Activated T-cell treated with anti-CD3 and anti-CD28 coated beads, Interleukin-2, amount 50 U/mL, for 48 hours (primary cell): Measurements from ENCODE around the gene C19orf25.

Source experiments
- DNase-seq, 2 experiments: peaks; one replicate each; pipeline ENCODE4 v3.0.0-alpha.2; 2020

The C19orf25 gene

DNA sequence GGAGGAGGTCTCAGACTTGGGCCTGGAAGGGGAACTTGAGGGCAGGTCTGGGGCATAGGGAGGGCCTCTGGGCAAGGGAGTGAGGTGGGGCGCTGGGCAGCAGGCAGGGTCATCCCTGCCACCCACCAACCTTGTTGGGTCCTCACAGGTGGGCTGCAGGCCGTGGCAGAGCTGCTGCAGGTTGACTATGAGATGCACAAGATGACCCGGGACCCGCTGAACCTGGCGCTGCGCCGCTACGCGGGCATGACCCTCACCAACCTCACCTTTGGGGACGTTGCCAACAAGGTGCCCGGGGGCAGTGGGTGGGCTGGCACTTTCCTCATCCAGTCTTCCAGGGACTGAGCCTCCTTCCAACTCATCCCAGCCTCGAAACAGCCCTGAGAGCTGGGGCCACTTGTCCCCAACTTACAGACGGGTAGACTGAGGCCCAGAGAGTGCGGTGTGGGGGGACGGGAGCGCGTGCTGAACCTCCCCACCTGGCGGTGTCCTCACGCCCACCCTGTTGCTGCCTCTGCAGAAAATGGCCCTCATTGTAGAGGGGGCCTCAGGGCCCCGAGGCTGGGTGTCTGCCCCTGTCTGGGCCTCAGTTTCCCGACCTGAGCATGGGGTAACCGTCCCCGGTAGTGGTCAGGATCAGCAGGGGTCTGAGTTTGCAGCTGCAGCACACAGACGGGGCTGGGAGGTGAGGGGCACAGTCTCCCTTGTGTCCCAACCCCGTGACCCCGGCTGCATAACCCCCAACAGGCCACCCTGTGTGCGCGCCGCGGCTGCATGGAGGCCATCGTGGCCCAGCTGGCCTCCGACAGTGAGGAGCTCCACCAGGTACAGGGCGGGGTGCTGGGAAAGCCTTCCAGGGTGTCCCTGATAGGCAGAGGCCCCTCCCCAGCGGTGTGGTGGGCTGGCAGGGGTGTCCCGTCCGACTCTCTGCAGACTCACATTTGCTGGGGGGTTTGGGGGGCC lies 18.7 kb downstream of the C19orf25 start:
- peak in 1 of 2 experiments; percentile 14 for DNase-seq

DNA sequence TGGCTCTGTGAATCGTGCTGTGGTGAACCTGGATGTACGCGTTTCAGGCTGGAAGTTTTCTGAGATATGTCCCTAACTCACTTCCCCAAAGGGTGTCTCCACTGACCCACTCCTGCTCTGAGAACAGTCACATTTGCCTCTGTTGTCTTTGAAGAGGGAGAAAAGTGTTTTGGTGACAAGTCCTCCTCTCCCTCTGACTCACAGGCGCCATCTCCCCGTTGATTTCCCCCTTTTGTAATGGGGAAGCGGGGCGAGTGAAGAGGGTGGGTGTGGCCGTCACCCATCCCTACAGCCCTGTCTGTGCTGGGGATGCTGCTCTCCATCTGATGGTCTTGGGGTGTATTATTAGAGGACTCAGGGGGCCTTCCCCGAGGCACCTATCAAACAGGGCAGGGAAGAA lies 19.5 kb downstream of the C19orf25 start:
- no peak for DNase-seq

DNA sequence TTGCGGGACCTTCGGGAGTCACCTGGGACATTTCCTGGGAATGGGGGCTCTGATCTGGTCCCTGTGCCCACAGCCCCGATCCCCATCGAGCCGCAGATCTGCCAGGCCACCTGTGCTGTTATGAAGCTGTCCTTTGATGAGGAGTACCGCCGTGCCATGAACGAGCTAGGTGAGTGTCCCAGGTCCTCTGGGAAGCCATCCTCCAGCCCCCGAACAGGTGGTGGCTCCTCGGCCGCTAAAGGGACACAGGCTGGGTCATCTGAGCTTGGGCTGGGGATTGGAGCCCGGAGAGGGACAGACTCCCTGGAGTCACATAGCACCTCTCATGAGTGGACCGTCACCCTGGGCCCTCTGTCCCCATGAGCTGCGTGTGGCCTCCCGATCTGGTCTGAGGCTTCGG lies 21.1 kb downstream of the C19orf25 start:
- no peak for DNase-seq

DNA sequence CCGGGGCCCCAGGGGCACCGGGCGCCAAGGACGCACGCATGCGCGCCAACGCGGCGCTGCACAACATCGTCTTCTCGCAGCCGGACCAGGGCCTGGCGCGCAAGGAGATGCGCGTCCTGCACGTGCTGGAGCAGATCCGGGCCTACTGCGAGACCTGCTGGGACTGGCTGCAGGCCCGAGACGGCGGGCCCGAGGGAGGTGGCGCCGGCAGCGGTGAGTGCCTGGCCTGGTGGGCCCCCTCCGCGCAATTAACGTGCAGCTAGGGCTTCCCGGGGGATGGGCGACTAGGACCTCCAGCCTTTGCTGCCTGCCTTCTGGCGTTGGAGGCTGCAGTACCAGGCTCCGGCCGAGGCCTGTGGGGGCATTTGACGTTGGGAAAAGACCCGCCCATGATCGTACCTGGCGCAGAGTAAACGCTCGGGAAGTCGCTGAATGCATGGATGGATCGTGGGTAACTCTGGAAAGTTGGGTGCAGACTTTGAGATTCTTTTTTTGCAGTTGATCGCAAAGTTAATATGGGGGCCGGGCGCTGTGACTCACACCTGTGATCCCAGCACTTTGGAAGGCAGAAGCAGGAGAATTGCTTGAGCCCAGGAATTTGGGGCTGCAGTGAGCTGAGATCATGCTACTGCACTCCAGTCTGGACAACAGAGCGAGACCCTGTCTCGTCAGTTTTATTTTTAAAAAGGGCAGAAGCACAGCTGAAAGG lies 21.8 kb downstream of the C19orf25 start:
- no peak for DNase-seq

DNA sequence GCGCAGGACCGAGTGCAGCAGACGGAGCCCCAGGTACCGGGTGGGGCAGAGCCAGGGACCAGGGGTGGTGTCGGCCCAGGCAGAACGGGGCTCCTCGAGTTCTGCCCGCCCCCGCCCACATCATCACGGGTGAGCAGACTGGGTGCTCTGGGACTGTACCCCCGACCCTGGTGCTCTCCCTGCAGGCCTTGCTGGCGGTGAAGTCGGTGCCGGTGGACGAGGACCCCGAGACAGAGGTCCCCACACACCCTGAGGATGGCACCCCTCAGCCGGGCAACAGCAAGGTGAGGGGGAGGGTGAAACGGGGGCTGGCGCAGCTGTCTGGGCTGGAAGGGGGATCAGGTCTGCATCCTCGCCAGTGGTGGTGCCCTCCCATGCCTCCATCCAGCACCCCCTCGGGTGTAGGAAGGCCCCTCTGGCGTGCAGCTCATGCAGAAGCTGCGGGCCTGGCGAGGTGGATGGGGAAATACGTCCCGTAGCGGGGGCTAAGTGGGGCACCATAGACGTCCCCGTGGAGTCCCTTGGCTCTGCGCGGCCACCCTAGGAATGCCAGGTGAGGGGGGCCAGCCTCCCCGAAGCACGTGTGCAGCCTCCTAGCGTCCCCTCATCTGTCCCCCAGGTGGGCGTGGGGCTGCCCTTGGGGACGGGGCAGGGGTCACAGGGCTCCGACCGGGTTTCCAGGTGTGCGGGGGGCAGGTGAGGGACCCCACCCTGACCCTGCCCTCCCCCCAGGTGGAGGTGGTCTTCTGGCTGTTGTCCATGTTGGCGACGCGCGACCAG lies 22.7 kb downstream of the C19orf25 start:
- DNase-seq = no peak

DNA sequence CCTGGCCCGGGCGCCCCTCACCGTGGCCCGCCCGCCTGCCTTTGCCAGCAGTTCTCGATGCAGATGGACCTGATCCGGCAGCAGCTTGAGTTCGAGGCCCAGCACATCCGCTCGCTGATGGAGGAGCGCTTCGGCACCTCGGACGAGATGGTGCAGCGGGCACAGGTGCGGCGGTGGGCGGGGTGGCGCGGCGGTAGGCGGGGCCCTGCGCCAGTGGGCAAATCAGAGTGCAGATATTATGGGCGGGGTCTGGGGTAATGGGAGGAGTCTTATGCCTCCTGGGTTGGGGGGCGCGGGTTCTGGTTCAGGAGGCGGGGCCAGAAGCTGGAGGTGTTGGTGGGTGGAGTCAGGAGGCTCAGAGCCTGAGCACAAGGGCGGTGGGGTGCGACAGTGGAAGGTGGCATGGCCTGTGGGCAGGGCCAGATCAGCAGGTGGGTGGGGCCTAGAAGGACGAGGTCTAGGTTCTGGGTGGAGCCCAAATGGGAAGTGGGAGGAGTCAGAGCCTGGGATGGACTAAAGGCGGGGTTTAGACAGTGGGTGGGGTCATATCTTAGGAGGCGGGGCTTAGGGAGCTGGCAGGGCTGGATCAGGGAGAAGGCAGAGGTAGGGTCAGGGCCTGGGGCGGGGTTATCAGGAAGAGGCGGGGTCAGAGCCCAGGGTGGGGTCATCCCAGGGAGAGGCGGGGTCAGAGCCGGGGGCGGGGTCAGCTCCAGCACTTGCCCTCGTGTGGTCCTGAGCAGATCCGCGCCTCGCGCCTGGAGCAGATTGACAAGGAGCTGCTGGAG lies 23.5 kb downstream of the C19orf25 start:
- peak; percentile 83 to 85 for DNase-seq

DNA sequence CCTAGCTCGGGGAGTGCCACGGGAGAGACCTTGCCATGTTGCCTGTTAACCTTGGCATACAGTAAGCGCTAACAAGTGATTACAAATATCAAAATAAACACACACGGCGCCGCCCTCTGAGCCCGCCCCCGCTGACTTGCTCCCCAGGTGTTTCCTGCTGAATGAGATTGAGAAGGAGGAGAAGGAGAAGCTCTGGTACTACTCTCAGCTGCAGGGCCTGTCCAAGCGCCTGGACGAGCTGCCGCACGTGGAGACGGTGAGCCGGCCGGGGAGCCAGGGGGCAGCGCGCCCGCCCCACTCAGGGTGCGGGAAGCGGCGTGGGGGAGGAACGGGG lies 24.0 kb downstream of the C19orf25 start:
- DNase-seq = no peak

DNA sequence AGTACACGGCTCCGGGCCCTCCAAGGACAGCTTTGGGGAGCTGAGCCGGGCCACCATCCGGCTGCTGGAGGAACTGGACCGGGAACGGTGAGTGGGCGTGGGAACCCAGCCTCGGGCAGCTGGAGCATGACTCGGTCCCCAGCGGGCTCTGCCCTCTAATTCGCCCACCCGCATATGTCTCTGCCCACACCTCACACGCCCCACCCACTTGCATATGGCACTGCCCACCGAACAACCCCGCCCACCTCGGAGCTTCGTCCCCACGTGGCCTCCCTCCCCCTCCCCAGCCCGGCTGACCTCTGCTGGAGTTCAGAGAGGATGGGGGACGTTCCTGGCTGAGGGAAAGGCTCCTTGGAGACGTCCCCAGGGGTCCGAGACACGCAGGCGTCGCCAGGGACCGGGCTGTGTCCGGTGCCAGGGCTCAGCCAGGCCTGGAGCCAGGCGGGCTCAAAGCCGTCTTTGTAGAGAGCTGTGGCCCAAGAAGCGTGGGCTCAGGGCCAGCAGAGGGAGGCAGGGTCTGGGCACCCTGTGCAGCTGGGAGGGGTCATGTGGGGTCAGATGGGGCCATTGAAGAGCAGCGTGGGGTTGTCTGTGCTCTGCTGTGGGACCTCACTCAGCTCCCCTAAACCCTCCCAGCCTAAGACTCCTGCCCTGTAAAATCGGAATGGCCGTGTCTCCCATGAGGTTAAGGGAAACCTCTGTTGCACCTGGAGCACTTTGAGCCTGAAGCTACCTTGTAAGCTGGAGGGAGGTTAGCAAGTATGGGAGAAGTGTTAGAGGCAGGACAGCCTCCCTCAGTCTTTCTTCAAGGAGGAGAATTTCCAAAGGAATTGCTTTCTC lies 25.3 kb downstream of the C19orf25 start:
- DNase-seq = no peak

DNA sequence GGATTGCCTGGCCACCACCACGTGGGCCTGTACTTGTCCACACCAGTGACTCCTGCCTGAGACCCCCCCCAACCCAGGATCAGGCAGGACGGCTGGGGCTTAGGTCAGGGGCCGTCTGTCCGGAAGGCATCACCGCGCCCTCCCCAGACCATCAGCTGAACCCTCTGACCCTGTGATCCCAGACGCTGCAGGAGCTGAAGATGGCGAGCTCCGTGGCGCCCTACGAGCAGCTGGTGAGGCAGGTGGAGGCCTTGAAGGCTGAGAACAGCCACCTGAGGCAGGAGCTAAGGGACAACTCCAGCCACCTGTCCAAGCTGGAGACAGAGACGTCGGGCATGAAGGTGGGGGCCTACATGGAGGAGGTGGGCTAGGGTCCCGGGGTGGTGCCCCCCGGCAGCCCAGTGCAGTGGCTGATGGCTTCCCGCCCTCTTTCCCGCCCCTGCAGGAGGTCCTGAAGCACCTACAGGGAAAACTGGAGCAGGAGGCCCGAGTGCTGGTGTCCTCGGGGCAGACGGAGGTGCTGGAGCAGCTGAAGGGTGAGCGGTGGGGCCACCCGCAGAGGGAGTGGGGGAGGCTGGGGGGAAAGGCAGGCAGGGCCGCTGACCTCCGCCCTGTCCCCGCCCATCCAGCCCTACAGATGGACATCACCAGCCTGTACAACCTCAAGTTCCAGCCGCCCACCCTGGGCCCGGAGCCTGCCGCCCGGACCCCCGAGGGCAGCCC lies 26.1 kb downstream of the C19orf25 start:
- DNase-seq = no peak

DNA sequence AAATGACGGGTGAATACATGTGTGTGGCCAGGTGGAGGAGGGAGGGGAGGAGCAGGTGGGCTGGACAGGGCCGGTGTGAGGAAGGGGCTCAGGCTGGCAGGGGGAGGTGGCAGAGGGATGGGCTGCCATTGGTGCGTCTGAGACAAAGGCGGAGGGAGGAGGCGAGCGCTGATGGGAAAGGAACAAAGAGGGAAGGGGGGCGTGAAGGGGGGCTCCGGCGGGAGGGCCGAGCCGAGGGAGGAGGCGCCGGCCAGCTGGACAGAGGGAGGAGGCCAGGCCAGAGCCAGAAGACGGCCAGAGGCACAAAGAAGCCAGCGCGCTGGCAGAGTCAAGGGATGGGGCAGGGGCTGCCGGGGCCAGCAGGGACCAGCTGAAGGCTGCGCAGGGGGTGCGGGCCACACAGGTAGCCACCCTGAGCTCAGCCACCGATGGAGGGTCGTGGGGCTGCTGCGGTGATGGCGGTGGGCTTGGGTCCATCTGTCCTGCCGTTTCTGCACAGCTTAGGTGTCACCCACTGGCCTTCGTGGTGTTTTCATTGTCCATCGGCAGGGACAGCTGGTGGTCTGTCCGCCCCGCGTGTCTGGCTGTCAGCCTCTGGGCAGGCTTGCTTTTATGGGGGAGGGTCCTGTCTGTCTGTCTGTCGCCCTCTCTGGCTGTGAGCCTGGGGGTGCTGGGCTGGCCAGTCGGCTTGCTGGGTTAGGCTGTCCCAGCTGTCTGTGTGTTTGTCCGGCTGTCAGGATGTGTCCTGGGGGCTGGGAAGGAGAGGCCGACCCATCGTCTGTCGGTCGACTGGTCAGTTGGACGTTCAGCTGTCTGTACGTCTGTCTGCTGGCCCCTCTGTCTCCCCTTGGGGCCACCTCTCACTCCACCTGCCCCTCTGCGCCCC lies 26.9 kb downstream of the C19orf25 start:
- no peak for DNase-seq

DNA sequence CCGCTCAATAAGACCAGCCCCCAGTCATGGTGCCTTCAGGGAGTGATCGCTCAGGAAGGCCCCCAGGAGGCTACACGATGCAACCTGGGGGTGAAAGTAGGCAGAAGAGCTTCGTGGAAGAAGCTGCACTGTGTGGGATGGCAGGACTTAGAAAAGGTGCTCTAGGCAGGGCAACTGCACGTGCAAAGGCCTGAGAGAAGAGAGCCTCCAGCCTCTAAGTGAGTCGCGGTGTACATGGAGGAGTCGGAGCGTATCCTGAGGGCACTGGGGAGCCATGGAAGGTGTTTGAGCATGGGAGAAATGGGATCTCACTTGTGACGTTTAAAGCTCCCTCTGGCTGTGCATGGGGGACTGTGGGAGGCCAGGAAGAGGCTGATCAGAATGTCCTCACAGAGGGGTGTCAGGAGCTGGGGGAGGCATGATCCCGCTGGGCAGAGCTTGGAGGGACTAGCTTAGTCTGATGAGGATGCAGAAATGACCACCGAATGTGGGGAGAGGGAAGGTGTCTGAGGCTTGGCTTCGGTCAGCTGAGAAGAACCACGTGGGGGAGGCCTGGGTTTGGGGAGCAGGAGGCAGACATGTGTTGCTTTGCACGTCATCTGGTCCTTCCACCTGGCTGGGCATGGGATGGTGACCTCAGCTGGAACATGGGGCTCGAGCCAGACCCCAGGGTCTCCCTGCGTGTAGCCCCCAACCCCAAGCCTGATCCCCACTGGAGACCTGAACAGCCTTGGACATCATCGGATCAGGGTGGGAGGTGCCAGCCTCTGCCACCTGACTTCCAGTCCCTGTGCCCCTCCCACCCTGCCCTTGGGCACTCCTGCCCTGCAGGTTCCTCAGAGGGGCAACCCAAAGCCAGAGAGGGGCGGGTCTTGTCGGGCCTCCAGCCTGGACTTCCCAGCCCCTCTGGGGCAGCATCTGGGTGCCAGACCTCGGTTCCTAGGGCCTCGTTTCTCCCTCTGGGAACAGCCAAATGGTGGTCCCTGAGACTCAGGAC lies 28.0 kb downstream of the C19orf25 start:
- DNase-seq = no peak

DNA sequence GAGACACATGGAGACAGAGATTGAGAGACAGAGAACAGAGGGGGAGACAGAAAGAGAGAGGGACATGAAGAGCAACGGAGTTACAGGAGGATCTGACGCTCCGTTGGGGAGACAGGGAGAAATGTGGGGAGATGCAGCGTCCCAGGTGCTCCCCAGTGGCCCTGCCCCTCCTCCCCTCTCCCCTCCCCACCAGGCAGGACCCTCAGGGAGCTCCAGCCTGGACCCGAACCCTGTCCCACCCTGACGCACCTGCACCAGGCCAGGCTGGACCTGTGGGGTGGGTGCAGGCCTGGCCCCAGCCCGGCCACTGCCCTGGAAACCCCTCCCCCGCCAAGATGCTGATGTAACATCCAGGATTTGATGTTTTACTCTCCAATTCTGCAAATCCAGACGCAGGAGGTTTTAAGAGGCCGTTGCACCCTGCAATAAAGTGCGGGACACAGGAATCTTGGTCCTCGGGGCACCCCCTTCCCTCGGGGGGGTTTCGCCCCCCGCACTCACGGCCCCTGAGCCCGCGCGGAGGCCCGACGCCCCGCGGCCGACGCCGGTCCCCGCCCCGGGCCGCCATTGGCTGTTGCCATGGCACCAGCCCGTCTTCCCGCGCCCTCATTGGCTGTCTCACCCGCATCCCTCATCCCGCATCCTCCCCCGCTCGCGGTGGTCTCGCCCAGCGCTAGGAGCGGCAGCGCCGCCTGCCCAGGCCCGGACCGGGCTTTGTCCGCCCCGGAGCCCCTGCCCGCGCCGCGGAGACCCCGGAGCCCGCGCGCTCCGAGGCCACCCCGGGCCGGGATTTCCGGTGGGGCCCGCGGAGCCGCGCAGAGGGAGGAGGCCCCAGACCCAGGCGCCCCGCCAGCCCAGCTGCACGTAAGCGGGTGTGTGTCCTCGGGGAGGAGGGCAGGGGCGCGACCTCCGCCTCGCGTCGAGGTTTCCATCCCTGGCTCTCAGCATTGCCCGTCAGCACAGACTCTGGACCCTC lies 29.3 kb downstream of the C19orf25 start, which contains the start of gene APC2:
TSS of gene APC2 (plus strand) at position 655 of the 976 bp plus-strand sequence. CDS start 2,881 bp downstream, outside the sequence.
- peak in 1 of 2 experiments; percentile 61 for DNase-seq

DNA sequence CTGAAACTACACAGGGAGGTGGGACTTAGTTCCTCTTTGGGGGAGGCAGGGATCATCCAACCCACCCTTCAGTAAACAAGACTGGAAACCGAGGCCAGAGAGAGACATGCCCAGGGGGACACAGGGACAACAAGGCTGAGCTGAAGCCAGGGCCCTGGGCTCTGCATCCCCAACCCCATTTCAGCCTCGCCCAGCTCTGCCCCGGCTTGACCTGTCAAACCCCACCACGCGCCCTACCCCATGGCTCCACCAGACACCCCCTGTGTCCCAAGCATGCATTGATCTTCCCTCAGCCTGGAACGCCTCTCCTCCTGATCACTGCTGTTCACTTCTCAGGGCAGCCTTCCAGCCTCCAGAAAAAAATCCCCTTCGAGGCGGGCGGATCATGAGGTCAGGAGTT lies 31.1 kb downstream of the C19orf25 start:
- DNase-seq = no peak

DNA sequence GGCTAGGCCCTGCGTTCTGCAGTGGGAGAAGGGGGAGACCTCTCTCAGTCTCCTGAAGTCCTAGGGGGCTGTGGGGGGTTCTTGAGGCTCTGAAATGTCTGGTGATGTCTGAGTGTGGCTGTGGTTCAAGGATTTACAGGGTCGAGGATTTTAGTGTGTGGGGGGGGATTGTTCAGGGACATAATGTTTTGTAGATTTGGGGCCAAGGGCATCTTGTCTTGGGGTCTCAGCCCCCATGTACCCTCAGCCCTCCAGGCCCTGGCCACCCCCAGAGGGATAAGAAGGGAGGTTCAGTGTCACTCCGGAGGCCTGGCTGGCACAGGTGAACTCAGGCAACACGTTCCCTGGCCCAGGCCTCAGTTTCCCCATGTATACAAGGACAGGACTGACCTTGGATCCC lies 31.5 kb downstream of the C19orf25 start:
- DNase-seq = no peak

DNA sequence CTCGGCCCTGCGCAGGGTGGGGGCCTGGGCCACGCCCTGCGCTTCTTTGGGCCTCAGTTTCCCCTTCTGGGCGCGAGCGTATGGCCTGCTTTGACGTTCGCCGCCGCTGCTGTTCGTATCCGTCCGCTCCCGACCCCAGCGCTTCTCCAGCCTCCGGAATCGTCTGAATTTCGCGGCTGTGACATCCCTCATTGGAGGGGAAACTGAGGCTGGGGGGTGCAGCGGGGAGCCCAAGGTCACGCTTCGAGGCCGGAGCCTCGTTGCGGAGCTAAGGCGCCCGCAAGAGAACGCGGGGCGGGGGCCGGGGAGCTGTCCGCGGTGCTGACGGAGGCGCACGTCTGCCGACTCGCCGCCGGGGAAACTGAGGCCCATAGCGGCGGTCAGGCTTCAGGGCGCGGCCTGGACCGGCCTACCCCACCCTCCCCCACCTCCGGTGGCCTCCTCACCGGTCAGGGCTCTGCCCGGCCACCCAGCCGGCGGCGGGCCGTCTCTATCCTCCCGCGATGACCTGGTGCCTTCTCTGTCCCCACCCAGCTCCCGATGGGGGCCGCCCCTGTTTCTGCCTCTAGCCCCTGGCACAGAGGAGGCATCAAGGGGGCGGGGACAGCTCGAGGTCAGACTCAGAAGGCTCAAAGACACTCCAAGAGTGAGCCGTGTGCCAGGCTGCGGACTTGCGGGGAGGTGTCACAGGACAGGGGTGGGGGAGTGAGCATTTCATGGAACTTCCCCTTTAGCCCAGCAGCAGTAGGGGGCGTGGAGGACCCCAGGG lies 32.1 kb downstream of the C19orf25 start:
- no peak for DNase-seq
